ENCODE data around the gene IFNLR1. TPM values are rescaled to one million over a fixed set of nuclear protein-coding genes. Genes with fewer than 3 reads are reported as not detected.

Gene IFNLR1
- total and polyA plus RNA-seq, 5 donors from 2014 or later: 0.36 to 2.8 (median 0.67) TPM

DNA sequence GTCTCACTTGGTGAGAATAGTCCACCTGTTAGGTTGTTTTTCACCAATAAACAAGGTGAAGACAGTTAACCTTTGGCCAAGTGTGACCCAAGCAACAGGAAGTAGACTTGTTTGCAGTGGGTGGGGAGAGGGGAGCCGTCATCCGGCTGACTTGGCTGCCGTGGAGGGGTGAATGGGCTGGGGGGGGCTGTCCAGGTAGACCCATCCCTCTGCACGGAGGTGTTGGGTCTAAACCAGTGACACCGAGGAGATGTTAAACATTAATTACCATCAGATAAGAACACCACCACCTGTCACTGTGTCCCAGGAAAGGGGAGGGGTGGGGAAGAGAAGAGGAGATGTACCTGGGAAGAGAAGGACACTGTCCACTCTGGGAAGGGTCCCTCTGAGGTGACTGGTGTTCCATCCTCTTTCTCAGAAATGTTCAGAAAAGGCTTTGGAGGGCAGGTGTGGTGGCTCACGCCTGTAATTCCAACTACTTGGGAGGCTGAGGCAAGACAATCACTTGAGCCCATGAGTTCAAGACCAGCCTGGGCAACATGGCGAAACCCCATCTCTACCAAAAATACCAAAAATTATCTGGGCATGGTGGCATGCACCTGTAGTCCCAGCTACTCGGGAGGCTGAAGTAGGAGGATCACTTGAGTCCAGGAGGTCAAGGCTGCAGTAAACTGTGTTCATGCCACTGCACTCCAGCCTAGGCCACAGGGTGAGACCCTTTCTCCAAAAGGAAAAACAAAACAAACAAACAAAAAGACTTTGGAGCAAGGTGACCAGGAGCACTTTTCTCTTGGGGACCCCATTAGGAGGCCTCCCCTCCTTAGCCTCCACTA, 68.5 kb downstream of the IFNLR1 start:
- Mint-ChIP-seq H3K4me1 (no peaks in the 10 kb centered on the region), H3K27me3 (peaks cover 27% of the 10 kb centered on the region), H3K36me3 (no peaks in the 10 kb centered on the region), H3K4me3 (no peak overlapping the region), H3K27ac (peak overlapping the region in 1 of 3 donors; percentile 56), H3K9me3 (peaks cover 0 to 1% (median 0%) of the 10 kb centered on the region in 7 donors)
- DNase-seq (no peak), ATAC-seq (ENCODE audit: low read depth in 2 of 2) (no peak)
- H3K4me3 ChIP-seq (ENCODE audit: low read depth, low read length): no peak overlapping the region
- H3K9me3 ChIP-seq (ENCODE audit: control insufficient read depth in 2 of 2, low read length in 2 of 2): no peaks in the 10 kb centered on the region
- no peaks in the 10 kb centered on the region for H3K36me3 ChIP-seq (ENCODE audit: control insufficient read depth, insufficient read depth, low read length)
- no peak overlapping the region for H3K27ac ChIP-seq (ENCODE audit: insufficient read depth, low read length, poor library complexity, severe bottlenecking)
- no peaks in the 10 kb centered on the region for H3K4me1 ChIP-seq (ENCODE audit: control insufficient read depth, insufficient read depth, low read length, poor library complexity, severe bottlenecking)
- H3K27me3 ChIP-seq (ENCODE audit: control insufficient read depth, insufficient read depth, low read length): peaks cover 3% of the 10 kb centered on the region

DNA sequence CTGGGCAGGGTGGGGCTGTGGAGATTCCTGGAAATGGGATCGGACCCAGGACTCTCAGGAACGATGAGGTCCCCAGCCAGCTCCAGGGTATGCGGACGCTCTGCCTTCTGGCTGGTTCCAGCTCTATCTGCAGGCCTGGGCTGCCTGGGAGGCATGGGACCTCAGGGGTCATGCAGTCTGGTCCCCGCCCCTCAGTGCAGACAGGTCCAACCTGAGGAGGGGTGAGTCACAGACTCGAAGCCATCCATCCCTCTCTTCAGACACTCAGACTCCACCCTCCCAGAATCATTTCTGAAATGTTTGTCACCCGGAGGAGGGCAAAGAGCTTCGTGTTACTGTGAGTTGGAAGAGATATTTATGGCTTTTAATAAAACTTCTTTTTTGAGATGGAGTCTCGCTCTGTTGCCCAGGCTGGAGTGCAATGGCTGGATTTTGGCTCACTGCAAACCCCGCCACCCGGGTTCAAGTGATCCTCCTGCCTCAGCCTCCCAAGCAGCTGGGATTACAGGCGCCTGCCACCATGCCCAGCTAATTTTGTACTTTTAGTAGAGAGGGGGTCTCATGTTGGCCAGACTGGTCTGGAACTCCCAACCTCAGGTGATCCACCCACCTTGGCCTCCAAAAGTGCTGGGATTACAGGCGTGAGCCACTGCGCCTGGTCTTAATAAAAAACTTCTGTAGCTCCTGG, 69.2 kb downstream of the IFNLR1 start:
- DNase-seq (no peak), ATAC-seq (ENCODE audit: low read depth in 2 of 2) (no peak)
- Mint-ChIP-seq H3K4me3 (no peak overlapping the region), H3K27me3 (peaks cover 31% of the 10 kb centered on the region), H3K9me3 (peaks cover 0 to 1% (median 0%) of the 10 kb centered on the region in 7 donors), H3K27ac (peak overlapping the region in 1 of 3 donors; percentile 38), H3K4me1 (peaks cover 0 to 3% (median 0%) of the 10 kb centered on the region in 4 donors), H3K36me3 (no peaks in the 10 kb centered on the region)
- Histone ChIP-seq H3K27me3 (ENCODE audit: control insufficient read depth, insufficient read depth, low read length) (peaks cover 3% of the 10 kb centered on the region), H3K4me3 (ENCODE audit: low read depth, low read length) (no peak overlapping the region), H3K27ac (ENCODE audit: insufficient read depth, low read length, poor library complexity, severe bottlenecking) (no peak overlapping the region), H3K4me1 (ENCODE audit: control insufficient read depth, insufficient read depth, low read length, poor library complexity, severe bottlenecking) (no peaks in the 10 kb centered on the region), H3K36me3 (ENCODE audit: control insufficient read depth, insufficient read depth, low read length) (no peaks in the 10 kb centered on the region), H3K9me3 (ENCODE audit: control insufficient read depth in 2 of 2, low read length in 2 of 2) (no peaks in the 10 kb centered on the region)

DNA sequence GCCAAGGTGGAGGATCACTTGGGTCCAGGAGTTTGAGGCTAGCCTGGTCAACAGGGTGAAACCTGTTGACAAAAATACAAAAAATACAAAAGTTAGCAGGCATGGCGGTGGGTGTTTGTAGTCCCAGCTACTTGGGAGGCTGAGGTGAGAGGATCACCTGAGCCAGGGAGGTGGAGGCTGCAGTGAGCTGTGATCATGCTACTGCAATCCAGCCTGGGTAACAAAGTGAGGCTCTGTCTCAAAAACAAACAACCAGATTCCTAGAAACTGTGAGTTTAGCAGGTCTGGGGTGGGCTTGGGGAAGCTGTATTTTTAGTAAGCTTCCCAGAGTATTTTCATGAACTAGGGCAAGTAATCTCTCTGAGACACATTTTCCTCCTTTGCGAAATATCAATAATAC, 70.0 kb downstream of the IFNLR1 start:
- Histone ChIP-seq H3K4me3 (ENCODE audit: low read depth, low read length) (no peak overlapping the region), H3K9me3 (ENCODE audit: control insufficient read depth in 2 of 2, low read length in 2 of 2) (no peaks in the 10 kb centered on the region), H3K4me1 (ENCODE audit: control insufficient read depth, insufficient read depth, low read length, poor library complexity, severe bottlenecking) (no peaks in the 10 kb centered on the region), H3K27ac (ENCODE audit: insufficient read depth, low read length, poor library complexity, severe bottlenecking) (no peak overlapping the region), H3K27me3 (ENCODE audit: control insufficient read depth, insufficient read depth, low read length) (peaks cover 3% of the 10 kb centered on the region), H3K36me3 (ENCODE audit: control insufficient read depth, insufficient read depth, low read length) (no peaks in the 10 kb centered on the region)
- no peaks in the 10 kb centered on the region for H3K36me3 Mint-ChIP-seq
- H3K4me3 Mint-ChIP-seq: no peak overlapping the region
- H3K4me1 Mint-ChIP-seq: peaks cover 0 to 9% (median 0%) of the 10 kb centered on the region in 4 donors
- peaks cover 31% of the 10 kb centered on the region for H3K27me3 Mint-ChIP-seq
- no peak overlapping the region for H3K27ac Mint-ChIP-seq
- peaks cover 0 to 1% (median 0%) of the 10 kb centered on the region in 7 donors for H3K9me3 Mint-ChIP-seq
- no peak for DNase-seq
- ATAC-seq (ENCODE audit: low read depth in 2 of 2): no peak

- H3K4me3 ChIP-seq (ENCODE audit: low read depth, low read length): no peak overlapping the region
- DNase-seq: no peak
- H3K9me3 ChIP-seq (ENCODE audit: control insufficient read depth in 2 of 2, low read length in 2 of 2): no peaks in the 10 kb centered on the region
Measured at GRCh38 chr1:24114753-24115152, 72.3 kb downstream of the IFNLR1 start.

GRCh38 chr1:24113641-24114033, 73.5 kb downstream of the IFNLR1 start:
- no peak overlapping the region for H3K27ac ChIP-seq (ENCODE audit: insufficient read depth, low read length, poor library complexity, severe bottlenecking)
- no peak overlapping the region for H3K4me3 ChIP-seq (ENCODE audit: low read depth, low read length)
- ATAC-seq (ENCODE audit: low read depth in 2 of 2) (no peak), DNase-seq (no peak)
- H3K4me1 ChIP-seq (ENCODE audit: control insufficient read depth, insufficient read depth, low read length, poor library complexity, severe bottlenecking): no peaks in the 10 kb centered on the region
- Mint-ChIP-seq H3K9me3 (no peaks in the 10 kb centered on the region), H3K27ac (no peak overlapping the region), H3K4me3 (no peak overlapping the region), H3K36me3 (no peaks in the 10 kb centered on the region), H3K4me1 (peaks cover 0 to 9% (median 0%) of the 10 kb centered on the region in 4 donors), H3K27me3 (peaks cover 31% of the 10 kb centered on the region)
- no peaks in the 10 kb centered on the region for H3K36me3 ChIP-seq (ENCODE audit: control insufficient read depth, insufficient read depth, low read length)
- no peaks in the 10 kb centered on the region for H3K9me3 ChIP-seq (ENCODE audit: control insufficient read depth in 2 of 2, low read length in 2 of 2)
- H3K27me3 ChIP-seq (ENCODE audit: control insufficient read depth, insufficient read depth, low read length): peaks cover 3% of the 10 kb centered on the region

More at GRCh38 chr1:24114753-24115152, 72.3 kb downstream of the IFNLR1 start:
- Mint-ChIP-seq H3K9me3 (no peaks in the 10 kb centered on the region), H3K27ac (no peak overlapping the region), H3K4me3 (no peak overlapping the region), H3K4me1 (peaks cover 0 to 9% (median 0%) of the 10 kb centered on the region in 4 donors), H3K36me3 (no peaks in the 10 kb centered on the region), H3K27me3 (peaks cover 31% of the 10 kb centered on the region)
- peaks cover 3% of the 10 kb centered on the region for H3K27me3 ChIP-seq (ENCODE audit: control insufficient read depth, insufficient read depth, low read length)
- no peaks in the 10 kb centered on the region for H3K36me3 ChIP-seq (ENCODE audit: control insufficient read depth, insufficient read depth, low read length)
- no peaks in the 10 kb centered on the region for H3K4me1 ChIP-seq (ENCODE audit: control insufficient read depth, insufficient read depth, low read length, poor library complexity, severe bottlenecking)
- H3K27ac ChIP-seq (ENCODE audit: insufficient read depth, low read length, poor library complexity, severe bottlenecking): no peak overlapping the region
- no peak for ATAC-seq (ENCODE audit: low read depth in 2 of 2)

DNA sequence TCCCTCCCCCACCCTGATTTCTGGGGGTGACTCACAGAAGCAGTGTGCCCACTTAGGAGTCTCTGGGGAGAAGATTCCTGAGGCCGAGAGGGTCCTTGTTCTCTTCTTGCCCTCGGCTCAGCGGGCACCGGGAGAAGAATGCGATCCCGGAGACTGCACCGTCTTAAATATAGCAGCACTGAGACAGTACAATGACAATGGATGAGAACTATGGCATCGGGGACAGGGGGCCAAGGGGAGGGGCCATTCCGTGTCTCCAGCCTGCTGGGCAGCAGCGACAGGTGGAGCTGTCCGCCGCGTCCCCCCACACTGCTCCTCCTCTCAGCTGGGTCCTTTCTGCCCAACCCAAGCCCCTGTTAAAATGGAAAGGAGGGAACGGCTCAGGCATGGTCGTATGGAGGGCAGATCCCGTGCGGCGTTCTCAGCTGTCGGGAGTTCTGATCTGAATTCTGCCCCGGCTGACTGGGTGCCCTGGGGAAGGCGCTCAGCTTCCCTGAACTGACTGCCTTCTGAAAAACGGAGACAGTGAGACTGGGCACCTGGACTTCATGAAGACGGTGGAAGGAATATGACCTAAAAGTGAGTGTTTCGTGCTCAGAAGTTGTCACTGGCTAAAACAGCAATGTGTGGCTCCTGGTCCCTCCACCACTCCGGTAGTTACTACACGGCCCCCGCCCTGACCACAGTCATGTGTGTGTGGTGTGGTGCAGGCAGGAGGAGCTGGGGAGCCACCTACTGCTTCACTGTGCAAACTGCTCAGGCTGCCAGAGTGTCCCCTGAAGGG, 74.9 kb downstream of the IFNLR1 start, which contains the start of gene MYOM3:
Gene MYOM3, minus strand, starts transcription at position 140 of the 784 bp plus-strand sequence. CDS start 3,499 bp downstream, outside the sequence.
- no peak within 1 kb of the TSS for H3K27ac ChIP-seq (ENCODE audit: insufficient read depth, low read length, poor library complexity, severe bottlenecking)
- no peaks in the 10 kb centered on the region for H3K9me3 ChIP-seq (ENCODE audit: control insufficient read depth in 2 of 2, low read length in 2 of 2)
- DNase-seq (peak in 2 of 3 donors; percentile 29 to 66), ATAC-seq (ENCODE audit: low read depth in 2 of 2) (peak; percentile 79 to 86)
- no peaks in the 10 kb centered on the region for H3K36me3 Mint-ChIP-seq
- H3K9me3 Mint-ChIP-seq: no peaks in the 10 kb centered on the region
- no peaks in the 10 kb centered on the region for H3K4me1 ChIP-seq (ENCODE audit: control insufficient read depth, insufficient read depth, low read length, poor library complexity, severe bottlenecking)
- no peak within 1 kb of the TSS for H3K4me3 ChIP-seq (ENCODE audit: low read depth, low read length)
- H3K4me1 Mint-ChIP-seq: peaks cover 0 to 9% (median 0%) of the 10 kb centered on the region in 4 donors
- H3K27me3 ChIP-seq (ENCODE audit: control insufficient read depth, insufficient read depth, low read length): peaks cover 3% of the 10 kb centered on the region
- H3K27ac Mint-ChIP-seq: peak within 1 kb of the TSS in 1 of 3 donors; percentile 85
- H3K27me3 Mint-ChIP-seq: peaks cover 30% of the 10 kb centered on the region
- peak within 1 kb of the TSS in 1 of 4 donors; percentile 50 for H3K4me3 Mint-ChIP-seq
- no peaks in the 10 kb centered on the region for H3K36me3 ChIP-seq (ENCODE audit: control insufficient read depth, insufficient read depth, low read length)

- DNase-seq: no peak
Measured at GRCh38 chr1:24111262-24111995, 75.7 kb downstream of the IFNLR1 start.

More at GRCh38 chr1:24111262-24111995, 75.7 kb downstream of the IFNLR1 start:
- peak overlapping the region in 1 of 3 donors; percentile 28 for H3K27ac Mint-ChIP-seq
- no peaks in the 10 kb centered on the region for H3K36me3 Mint-ChIP-seq
- Histone ChIP-seq H3K27me3 (ENCODE audit: control insufficient read depth, insufficient read depth, low read length) (peaks cover 3% of the 10 kb centered on the region), H3K36me3 (ENCODE audit: control insufficient read depth, insufficient read depth, low read length) (no peaks in the 10 kb centered on the region), H3K27ac (ENCODE audit: insufficient read depth, low read length, poor library complexity, severe bottlenecking) (no peak overlapping the region), H3K4me1 (ENCODE audit: control insufficient read depth, insufficient read depth, low read length, poor library complexity, severe bottlenecking) (no peaks in the 10 kb centered on the region), H3K4me3 (ENCODE audit: low read depth, low read length) (no peak overlapping the region), H3K9me3 (ENCODE audit: control insufficient read depth in 2 of 2, low read length in 2 of 2) (no peaks in the 10 kb centered on the region)
- peaks cover 24% of the 10 kb centered on the region for H3K27me3 Mint-ChIP-seq
- no peaks in the 10 kb centered on the region for H3K9me3 Mint-ChIP-seq
- H3K4me3 Mint-ChIP-seq: peak overlapping the region in 1 of 4 donors; percentile 50
- peaks cover 0 to 9% (median 0%) of the 10 kb centered on the region in 4 donors for H3K4me1 Mint-ChIP-seq
- no peak for ATAC-seq (ENCODE audit: low read depth in 2 of 2)

All from CD4-positive, CD25-positive, alpha-beta regulatory T cell (primary cell).